NCI-H2107 treated with DMSO at 0.1 percent for 48 hours (cell line): ENCODE measurements around the gene NOTUM.

ENCODE experiments used
- DNase-seq: peaks from one replicate; lab custom pipeline; 2025; ENCODE audit not compliant: unreplicated experiment; lab: John Stamatoyannopoulos, UW

NOTUM gene

DNA sequence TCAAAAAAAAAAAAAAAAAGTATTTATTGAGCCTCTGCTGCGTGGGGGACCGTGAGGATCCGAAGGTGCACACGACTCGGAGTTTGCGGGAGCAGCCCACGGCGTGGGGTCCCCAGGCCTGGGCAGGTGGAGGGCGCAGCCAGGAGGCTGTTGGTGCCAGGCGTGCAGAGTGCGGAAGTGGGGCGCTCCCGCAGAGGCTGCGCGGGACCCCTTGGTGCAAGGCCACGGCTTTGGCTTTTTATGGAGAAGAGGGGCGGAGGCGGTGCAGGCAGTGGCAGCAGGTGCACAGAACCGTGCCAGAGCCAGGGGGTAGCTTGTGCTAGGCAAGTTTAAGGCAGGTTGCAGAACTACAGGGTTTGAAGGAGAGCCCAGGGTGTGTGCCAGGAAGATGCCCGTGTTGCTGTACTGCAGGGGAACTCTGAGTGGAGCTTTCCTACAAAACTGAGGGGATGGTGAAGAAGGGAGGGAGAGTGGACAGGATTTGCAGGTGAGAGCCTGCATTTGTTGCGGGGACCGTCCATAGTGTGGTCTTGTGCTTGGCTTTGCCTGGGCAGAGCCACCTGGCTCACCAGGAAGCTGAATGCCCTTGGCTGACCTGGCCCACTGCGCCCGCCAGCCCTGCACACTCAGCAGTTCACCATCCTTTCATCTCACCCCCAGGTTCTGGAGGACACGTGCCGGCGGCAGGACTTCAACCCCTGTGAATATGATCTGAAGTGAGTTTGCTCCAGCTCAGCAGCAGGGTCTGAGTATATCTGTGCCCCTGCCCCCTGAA is 17.7 kb upstream of the NOTUM start:
- no peak for DNase-seq

DNA sequence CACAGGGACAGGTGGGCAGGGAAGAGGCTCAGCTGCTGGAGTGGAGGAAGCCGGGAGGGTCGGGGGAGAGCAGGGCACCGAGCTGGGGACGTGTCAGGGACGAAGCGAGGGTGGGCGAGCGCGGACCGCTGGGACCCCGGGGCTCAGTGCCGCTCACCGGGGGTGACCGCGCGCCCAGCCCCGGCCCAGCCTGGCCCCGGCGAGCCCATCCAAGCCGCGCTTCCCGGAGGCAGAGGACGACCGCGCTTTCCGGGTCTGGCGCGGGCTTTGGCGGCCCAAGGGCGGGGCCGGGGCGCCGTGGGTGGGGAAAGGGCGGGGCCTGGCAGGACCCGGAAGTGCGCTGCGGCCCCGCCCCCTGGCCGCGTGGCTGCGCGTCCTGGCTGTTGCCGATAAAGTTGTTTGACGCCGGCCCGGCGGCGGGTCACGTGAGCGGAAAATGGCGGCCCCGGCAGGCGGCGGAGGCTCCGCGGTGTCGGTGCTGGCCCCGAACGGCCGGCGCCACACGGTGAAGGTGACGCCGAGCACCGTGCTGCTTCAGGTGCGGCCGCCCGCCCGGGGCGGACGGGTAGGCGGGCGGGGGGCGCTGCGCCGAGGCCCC is 16.3 kb upstream of the NOTUM start, which contains the start of gene ASPSCR1:
Gene ASPSCR1 (plus strand): TSS at position 419 of the 598 bp plus-strand sequence. CDS start 18 bp downstream, at position 437.
- DNase-seq: no peak

DNA sequence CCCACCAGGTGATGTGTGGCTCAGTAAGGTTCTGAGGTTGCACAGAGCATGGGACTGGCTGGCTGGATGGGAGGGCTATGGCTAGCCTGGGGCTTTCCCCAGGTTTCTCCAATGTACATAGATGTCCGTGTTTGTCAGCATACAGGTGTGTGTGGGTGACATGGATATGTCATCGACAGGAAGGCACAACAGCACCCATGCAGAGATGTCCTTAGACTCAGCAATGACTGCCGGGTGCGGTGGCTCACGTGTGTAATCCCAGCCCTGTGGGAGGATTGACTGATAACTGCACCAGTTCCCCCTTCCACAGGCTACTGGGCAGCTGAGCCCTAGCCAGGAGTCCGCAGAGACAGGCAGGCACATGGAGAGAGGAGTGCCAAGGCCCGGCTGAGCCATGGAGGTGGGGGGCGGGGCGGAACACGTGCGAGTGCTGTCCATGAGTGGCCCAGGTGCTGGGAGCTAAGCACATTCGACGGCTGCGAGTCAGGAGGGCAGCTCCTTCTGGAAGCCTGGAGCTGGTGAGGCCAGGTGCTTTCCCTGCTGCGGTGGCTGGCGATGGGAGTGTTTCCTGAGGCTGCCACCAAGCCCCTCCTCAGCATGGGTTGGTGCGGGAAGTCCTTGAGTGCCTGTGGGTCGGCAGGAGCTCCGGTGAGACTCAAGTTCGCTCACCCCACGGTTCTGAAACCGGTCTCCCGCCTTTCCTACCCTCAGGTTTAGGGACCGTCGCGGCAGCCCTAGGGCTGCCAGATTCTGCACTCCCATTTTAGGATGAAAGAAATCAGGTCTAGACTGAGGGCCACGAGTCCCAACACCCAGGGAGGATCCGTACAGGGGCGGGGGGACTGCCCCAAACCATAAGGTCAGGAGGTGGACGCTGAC is 15.6 kb upstream of the NOTUM start:
- peak; percentile 40 for DNase-seq

DNA sequence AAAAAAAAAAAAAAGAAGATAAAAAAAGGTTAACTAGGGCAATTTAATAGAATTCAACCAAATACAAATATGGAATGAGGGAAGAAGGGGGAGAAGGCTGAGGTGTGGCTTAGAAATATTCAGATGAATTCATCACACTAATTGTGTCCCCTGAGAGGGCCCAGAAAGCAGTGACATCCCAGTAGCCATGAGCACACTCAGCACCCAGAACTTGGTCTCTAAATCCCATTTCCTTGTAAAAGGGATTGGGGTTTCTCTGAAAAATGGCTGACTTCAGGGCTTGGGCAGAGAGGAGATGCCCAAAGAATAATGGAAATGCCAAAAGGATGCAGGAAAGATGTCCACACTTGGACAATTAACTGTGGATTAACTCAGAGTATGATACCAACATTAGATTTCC is 12.4 kb upstream of the NOTUM start:
- no peak for DNase-seq

DNA sequence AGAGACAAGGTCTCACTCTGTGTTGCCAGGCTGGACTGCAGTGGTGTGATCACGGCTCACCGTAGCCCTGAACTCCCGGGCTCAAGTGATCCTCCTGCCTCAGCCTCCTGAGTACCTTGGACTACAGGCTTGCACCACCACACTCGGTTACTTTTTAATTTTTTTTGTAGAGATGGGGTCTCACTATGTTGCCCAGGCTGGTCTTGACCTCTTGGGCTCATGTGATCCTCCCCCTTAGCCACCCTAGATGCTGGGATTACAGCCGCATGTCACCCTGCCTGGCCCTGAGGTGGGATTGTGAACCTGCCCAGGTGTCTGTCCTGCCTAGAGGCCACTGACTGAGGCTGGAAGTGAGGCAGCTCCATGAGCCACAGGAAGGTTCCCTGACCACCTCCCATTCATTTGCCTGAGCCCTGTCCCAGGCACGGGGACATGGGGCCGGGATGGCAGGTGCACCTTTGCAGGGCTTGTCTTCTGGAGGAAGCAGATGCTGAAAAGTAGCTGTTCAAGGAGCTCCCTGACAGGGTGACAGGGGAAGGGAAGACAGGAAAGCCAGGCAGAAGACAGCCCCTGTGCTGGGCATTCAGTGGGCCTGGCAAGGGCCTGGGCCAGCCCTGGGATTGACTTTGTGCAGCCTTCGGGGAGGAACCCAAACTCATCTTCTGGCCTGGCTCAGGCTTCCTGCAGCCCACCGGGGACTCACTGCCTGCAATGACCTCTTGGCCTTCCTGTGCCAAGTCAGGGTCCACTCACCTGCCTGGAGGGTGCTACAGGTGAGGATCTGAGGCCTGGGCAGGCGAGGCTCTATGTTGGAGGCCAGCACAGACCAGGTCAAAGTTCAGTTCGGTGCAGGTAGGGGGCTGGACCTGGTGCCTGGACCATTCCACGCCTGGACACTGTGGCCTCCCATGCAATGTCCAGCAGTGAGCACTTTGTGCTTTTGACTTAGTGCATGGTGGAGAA is 8.1 kb upstream of the NOTUM start:
- no peak for DNase-seq

DNA sequence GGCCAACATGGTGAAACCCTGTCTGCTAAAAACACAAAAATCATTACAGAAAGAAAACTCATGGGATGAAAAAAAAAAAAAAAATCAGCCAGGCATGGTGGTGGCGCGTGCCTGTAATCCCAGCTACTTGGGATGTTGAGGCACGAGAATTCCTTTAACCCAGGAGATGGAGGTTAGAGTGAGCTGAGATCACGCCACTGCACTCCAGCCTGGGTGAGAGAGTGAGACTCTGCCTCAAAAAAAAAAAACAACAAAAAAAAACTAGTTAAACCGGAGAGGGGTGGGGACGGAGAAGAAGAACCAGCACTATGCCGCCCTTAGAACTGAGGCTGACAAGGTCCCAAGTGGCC is 7.4 kb upstream of the NOTUM start:
- DNase-seq: no peak

DNA sequence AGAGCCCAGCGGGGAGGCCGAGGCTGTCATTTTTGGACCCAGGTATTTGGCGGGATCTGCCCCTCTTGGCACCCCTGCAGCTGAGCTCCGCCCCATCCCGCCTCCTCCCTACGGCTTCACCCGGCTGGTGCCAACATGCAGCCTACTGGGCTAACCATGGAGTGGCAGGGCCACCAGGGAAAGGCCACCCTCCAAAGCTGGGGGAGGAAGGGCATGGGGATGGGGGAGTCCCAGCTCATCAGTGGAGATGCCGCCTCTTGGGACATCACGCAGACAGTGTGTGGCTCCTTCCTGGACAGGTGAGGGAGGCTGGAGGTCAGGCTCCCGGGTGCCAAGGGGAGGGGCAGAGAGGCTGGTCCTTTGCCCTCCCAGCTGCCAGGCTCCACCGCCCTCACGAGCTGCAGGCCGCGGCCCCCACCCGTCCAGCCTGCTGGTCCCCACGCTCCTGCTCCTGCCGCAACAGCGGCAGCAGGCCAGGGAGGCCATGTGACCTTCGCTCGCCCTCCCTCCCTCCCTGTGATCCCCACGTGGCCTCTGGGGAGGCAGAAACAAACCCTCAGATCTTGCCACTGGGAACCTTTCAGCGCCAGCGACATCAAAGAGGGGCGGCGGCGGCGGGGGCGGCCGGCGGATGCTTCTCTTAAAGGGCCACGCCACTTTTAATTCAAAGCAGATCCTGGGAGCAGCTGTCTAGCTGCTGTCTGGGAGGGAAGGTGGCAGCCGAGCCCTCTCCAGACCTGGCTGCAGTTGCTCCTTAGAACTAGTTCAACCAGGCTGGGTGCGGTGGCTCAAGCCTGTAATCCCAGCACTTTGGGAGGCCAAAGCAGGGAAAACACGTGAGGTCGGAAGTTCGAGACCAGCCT is 6.8 kb upstream of the NOTUM start:
- peak; percentile 49 for DNase-seq

DNA sequence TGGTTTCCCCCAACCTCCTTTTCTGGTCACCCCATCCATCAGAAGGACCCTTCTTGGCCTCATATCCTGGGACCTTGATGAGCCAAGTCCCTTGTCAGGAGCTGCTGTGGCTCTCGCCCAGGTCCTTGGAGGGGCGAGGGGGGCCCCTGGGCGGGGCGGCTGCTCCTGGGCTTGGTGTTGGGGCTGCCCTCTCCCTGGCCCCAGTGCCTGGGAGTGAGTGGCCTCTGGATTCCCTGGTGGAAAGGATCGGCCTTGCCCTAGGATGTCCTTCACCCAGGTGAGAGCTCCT is 6.2 kb upstream of the NOTUM start:
- no peak for DNase-seq

DNA sequence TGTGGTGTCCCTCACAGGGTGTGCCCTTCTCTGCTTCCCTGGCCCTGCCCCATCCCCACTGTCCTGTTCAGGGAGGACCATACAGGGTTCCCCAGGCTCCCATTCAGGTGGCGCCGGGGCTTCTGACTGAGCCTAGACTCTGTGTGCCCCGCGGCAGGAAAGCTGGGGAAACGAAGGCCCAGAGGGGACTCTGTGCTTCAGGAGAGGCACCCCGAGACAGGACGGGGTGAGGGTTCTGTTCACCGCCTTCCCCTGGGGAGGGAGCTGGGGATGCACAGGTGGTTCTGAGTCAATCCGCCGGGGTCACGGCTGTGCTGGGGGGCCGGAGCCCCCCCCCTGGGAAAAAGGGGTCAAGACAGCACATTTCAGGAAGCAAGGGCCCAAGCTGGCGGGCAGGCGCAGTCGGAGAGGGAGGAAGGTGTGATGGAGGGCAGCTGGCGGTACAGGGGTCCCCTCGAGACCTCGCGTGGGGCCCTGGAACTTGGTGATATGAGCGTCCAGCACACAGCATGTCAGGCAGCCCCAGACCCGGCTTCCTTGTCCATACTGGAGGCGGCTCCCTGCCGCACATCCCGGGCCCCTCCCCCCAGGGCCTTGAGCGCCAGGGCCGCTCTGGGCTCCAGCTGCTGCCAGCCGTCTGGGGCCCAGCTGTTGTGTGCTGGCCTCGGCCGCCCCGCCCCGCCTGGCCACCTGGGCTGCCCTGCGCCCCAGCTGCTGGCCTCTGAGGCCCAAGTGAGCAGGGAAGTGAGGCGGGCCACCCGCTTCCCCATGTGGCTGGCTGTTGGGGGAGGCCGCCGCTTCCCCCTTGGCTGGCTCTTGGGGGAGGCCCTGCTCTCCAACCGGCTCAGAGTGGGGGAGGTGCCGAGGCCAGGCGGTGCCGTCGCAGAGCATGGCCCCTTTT is 5.6 kb upstream of the NOTUM start:
- no peak for DNase-seq

DNA sequence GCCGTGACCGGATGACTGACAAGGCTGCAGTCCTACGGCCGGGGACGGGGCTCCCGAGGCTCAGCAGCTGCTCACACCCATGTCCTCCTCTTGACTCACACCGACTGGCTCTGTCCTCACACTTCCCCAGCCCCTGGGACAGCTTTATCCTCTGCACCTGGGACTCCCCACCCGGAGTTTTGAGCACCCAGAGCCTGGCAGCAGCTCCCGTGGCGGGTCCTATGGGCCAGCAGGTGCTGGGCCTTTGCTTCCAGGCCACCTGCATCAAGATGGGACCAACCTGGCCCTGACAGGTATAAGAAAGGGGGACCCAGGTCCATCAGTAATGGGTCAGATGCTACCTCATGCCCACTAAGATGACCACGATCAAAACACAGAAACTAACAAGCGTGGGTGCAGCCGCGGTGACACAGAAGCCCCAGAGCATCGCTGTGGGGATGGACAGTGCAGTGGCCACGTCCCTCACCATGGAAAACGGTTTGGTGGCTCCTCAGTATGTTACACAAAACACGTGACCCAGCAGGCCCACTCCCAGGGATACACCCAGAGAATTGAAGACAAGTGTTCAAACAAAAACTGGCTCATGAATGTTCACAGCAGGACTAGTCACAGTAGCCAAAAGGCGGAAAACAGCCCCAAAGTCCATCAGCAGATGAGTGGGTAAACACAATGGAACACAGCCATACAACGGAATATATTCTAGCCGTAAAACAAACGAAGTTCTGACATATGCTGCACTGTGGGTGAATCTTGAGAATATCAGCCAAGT is 3.3 kb upstream of the NOTUM start:
- no peak for DNase-seq

DNA sequence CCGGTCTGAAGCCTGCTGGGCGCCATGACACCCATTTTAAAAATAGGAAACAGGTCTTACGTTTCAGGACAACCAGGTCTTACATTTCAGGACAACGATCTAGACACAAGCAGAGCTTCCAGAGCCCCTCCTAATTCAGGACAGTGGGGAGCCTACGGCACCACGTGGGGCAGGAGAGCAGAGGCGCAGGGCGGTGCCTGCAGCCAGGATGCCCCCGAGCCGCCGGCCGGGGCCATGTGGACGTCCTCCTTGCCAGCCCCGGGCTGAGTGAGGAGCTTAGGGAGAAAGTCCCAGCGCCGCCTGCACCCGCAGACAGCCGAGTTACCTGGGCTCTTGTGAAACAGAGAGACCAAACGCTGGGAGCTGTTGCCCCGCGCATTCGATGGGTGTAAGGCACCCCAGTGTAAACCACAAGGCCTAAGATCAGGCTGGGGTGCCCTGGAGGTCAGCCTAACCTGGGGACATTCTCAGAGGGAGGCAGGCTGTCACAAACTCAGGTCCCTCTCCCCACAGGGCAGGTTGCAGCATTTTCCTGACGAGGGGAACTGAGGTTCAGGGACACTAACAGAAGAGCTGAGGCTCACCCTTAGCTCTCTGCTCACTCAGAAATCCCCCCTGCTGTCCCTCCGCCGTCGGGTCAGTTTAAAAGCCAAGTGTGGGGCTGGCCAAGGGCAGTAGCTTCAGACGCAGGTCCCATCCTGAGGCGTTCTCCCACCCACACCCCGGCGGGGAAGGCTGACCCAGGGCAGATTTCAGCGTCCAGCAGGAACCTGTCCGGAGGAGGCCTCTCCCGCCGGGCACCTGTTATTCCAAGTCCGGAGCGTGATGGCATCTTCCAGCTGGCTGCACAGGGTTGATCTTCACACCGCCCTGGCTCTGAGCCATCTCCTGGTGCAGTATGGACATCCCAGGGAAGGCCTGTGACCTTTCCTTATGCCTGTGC is 1.8 kb upstream of the NOTUM start:
- DNase-seq: no peak

DNA sequence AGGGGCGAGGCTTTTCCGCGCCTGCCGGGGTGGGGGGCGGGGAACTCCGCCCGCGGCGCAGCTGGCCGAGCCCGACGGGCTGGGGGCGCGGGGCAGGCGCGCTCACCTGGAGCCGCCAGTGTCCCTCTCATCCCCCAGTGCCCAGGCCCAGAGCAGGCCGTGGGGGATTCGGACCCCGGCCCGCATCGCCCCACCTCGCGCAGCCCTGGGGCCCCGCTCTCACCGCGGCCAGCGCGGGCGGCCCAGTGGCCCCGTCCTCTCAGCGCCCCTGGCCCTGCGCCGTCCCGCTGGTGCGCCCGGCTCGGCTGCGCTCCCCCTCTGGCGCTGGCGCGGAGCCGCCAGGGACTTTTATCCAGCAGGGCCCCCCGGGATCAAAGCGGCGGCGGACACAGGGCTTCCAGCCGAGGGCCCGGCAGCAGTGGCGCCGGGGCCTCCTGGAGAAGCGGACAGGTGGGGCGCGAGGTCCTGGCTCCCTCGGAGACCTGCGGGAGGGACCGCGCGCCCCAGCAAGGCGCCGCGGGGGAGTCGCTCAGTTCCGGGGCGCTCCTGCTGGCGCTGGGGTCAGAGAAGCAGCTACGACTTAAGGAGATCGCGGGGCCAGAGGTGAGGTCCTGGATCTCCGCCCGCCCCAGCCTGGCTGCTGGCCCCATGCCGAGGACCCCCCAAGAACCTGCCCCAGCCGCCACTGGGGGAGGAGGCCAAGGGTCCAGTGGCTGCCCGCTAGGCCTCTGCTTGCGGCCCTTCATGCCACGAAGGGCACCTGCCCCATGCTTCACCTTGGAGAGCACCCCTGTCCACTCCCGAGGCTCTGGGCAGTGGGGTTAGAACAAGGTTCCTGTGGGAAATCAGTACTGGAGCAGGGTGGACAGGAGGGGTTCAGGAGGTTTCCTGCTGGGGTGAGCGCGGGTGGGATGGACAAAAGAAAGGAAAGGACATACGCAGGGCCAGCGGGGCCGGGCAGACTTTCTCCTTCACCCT is 823 bp upstream of the NOTUM start:
- DNase-seq: no peak

DNA sequence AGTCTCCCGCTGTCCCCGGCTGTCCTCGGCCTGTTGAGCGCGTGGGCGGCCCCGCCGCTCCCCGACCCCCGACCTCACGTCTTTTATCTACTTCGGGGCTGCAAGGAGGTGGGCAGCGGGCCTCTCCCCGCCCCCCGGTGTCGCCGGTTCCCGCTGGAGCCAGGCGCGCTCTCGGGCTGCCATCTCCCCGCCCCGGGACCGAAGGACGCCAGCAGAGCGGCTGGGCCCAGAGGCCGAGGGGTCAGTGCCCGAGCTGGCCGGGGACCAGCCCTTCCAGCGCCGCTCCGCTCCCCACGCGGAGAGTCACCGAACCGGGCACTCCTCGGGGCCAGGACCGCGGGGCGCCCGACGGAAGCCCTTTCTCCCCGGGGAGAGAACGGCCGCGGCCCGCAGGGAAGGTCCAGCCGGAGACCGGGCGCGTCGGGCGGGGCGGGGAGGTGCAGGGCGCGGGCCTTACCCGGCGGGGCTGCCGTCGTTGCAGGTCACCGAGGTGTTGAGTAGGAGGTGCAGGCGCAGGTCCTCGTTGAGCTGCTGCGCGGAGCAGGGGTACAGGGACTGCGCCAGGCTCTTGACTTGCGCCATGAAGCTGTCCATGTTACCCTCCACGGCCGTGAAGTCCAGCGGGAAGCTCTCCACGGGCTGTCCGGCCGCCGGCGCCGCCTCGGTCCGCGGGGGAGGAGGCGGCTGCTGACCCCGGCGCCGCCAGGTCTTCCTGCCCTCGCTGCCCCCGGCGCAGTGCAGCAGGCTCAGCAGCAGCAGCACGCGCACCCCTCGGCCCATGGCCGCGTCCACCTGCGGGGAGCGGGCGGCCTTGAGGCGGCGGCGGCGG is 643 bp downstream of the NOTUM start:
- DNase-seq: no peak

DNA sequence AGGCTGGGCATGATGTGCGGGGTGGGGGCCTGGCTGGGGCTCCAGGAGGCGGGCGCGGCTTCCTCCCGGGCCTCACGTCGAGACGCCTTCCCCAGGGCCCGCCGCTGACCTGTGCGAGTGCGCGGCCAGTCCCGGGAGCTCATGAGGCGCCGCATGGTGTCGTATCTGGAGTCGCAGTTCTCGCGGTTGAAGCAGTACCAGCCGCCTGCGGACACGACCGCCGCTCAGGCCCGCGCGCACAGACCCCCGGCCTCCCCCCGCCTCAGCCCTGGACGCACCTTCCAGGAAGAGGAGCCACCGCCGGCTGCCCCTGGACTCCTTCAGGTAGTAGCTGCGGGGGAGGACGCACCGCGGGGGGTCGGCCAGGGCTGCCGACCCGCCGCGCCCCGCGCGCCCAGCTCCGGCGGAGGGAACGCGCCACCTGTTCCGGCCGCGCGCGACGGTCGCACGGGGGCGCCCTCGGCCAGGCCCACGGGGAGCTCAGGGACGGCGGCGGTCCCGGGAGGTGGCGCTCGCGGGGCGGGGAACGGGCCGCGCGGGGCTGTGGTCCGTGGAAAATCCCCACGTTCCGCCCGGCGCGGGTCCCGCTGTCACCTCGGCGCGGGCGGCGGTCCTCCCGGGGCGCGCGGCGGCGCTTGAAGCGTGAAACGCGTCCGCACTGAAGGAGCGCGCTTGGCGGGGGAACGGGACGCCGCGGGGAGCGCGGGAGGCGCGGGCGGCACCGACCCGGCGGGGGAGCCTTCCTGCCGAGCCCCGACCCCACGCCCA is 1.4 kb downstream of the NOTUM start:
- DNase-seq: no peak
